Keratinocyte (primary cell): Measurements from ENCODE around the gene FARP1. TPM values are rescaled to one million over a fixed set of nuclear protein-coding genes. Genes with fewer than 3 reads are reported as not detected.

Experiments
- DNase-seq: peaks from one replicate; pipeline ENCODE4 v3.0.0-alpha.2; 2011; ENCODE audit warnings: low read depth, missing footprints, low spot score
- FAIRE-seq: peaks from 2 replicates; lab custom pipeline; 2011; peaks lifted over from hg19 to GRCh38; lab: Jason Lieb, UNC
- H2AFZ ChIP-seq: 2 replicates; pipeline ENCODE4 v1.6.0; 2012; ENCODE audit warnings: low read length, control low read depth, inconsistent platforms; ENCODE audit not compliant: control insufficient read depth
- H3K27ac ChIP-seq: 2 replicates; pipeline ENCODE4 v1.5.1; 2011; ENCODE audit warnings: low read length; ENCODE audit not compliant: control insufficient read depth, insufficient read depth
- H3K27me3 ChIP-seq: 3 replicates; pipeline ENCODE4 v1.6.0; 2011; ENCODE audit warnings: low read length; ENCODE audit not compliant: control insufficient read depth, insufficient read depth; ENCODE audit errors: extremely low read depth
- H3K36me3 ChIP-seq, 2 experiments: 2 replicates in 1 of 2; 3 replicates in 1 of 2; pipeline ENCODE4 v1.5.1; 2011; ENCODE audit warnings: low read length in 2 of 2, mild to moderate bottlenecking in 1 of 2; ENCODE audit not compliant: control insufficient read depth in 2 of 2, insufficient read depth in 2 of 2; ENCODE audit errors: extremely low read depth in 1 of 2
- H3K4me1 ChIP-seq: 3 replicates; pipeline ENCODE4 v1.5.1; 2011; ENCODE audit warnings: low read length; ENCODE audit not compliant: control insufficient read depth, insufficient read depth; ENCODE audit errors: extremely low read depth
- H3K4me2 ChIP-seq: 3 replicates; pipeline ENCODE4 v1.6.0; 2011; ENCODE audit warnings: low read depth, low read length; ENCODE audit not compliant: control insufficient read depth, insufficient read depth; ENCODE audit errors: extremely low read depth
- H3K4me3 ChIP-seq, 3 experiments: fragments of 200-600 bp in 1 of 3; sonication (generic) in 1 of 3; 2 replicates in 2 of 3; 3 replicates in 1 of 3; pipeline ENCODE4 v1.5.1; 2011 to 2016; ENCODE audit warnings: low read length in 3 of 3, mild to moderate bottlenecking in 3 of 3, control low read depth in 2 of 3, inconsistent platforms in 1 of 3, low read depth in 1 of 3, mixed read lengths in 1 of 3, mixed run types in 1 of 3, moderate library complexity in 1 of 3; ENCODE audit not compliant: control insufficient read depth in 2 of 3, insufficient read depth in 2 of 3; ENCODE audit errors: extremely low read depth in 1 of 3
- H3K79me2 ChIP-seq: 2 replicates; pipeline ENCODE4 v1.6.0; 2012; ENCODE audit warnings: low read length; ENCODE audit not compliant: control insufficient read depth, insufficient read depth
- H3K9ac ChIP-seq: 3 replicates; pipeline ENCODE4 v1.6.0; 2011; ENCODE audit warnings: low read length; ENCODE audit not compliant: control insufficient read depth, insufficient read depth; ENCODE audit errors: extremely low read depth
- H3K9me1 ChIP-seq: 3 replicates; pipeline ENCODE4 v1.6.0; 2011; ENCODE audit warnings: low read length; ENCODE audit not compliant: control insufficient read depth, insufficient read depth; ENCODE audit errors: extremely low read depth
- H3K9me3 ChIP-seq: 2 replicates; pipeline ENCODE4 v1.5.1; 2012; ENCODE audit warnings: low read depth, low read length; ENCODE audit not compliant: control insufficient read depth
- H4K20me1 ChIP-seq: 3 replicates; pipeline ENCODE4 v1.6.0; 2011; ENCODE audit warnings: low read length; ENCODE audit not compliant: control insufficient read depth, insufficient read depth; ENCODE audit errors: extremely low read depth
- CTCF ChIP-seq, 3 experiments: IDR thresholded peaks in 1 of 3; conservative IDR thresholded peaks in 1 of 3; optimal IDR thresholded peaks in 1 of 3; 2 replicates in 2 of 3; 3 replicates in 1 of 3; pipeline versions ENCODE3 to v1.5.1; 2011; ENCODE audit warnings: low read length in 3 of 3, mild to moderate bottlenecking in 3 of 3, moderate library complexity in 2 of 3, control low read depth in 1 of 3, inconsistent platforms in 1 of 3; ENCODE audit not compliant: insufficient read depth in 2 of 3; ENCODE audit errors: extremely low read depth in 1 of 3
- EZH2 ChIP-seq: IDR thresholded peaks from one replicate; pipeline ENCODE4 v1.6.1; 2012; ENCODE audit warnings: inconsistent platforms, mild to moderate bottlenecking, low read length, moderate library complexity
- dilution Hi-C: fragments of 300-500 bp; cut with MboI; formaldehyde crosslinking; loops from one replicate; pipeline ENCODE4 v1.7.0; 2020; ENCODE audit warnings: low sequenced_read_pairs; ENCODE audit not compliant: extremely low pct_ligation_motif_present
- polyA plus RNA-seq, 5 experiments: library from polyadenylated mRNA; depleted of rRNA in 3 of 5; stranded (reverse) in 3 of 5; stranded (forward) in 1 of 5; unstranded in 1 of 5; fragments of >200 nt; gene quantifications; 1 replicate in 1 of 5; 2 replicates in 3 of 5; 3 replicates in 1 of 5; pipeline versions ENCODE4 v1.2.1 to v1.2.3, GENCODE V29; 2011 to 2012; ENCODE audit warnings: missing spikeins in 2 of 5, low read depth in 1 of 5, low replicate concordance in 1 of 5

Gene FARP1
- polyA plus RNA-seq, 1 donor (not counting 4 experiments of a cell fraction or from before 2014, with no cell fraction given) = 10.3 TPM

- H3K4me3 ChIP-seq = no peak overlapping the region
These were observed 231.9 kb downstream of the FARP1 start for GRCh38 chr13:98374750-98375149.

GRCh38 chr13:98377635-98378378, 234.9 kb downstream of the FARP1 start:
- H3K36me3 ChIP-seq = no peaks in the 10 kb centered on the region

More at GRCh38 chr13:98374750-98375149, 231.9 kb downstream of the FARP1 start:
- no peak overlapping the region for H3K4me2 ChIP-seq
- no peak for TF ChIP-seq CTCF (optimal IDR thresholded peaks at IDR 0.05 in 1 of 3, IDR thresholded peaks at IDR 0.05 in 1 of 3, conservative IDR thresholded peaks at IDR 0.05 in 1 of 3; ENCODE audit: extremely low read depth in 1 of 3, insufficient read depth in 2 of 3, low read length in 3 of 3)
- no peak for TF ChIP-seq EZH2
- H4K20me1 ChIP-seq = no peaks in the 10 kb centered on the region
- no peaks in the 10 kb centered on the region for H3K9me3 ChIP-seq
- no peaks in the 10 kb centered on the region for H3K36me3 ChIP-seq
- no peaks in the 10 kb centered on the region for H3K4me1 ChIP-seq
- dilution Hi-C loops = no loop called here
- no peak overlapping the region for H2AFZ ChIP-seq
- H3K27ac ChIP-seq = no peak overlapping the region
- H3K79me2 ChIP-seq = no peaks in the 10 kb centered on the region
- no peaks in the 10 kb centered on the region for H3K9me1 ChIP-seq
- no peak for FAIRE-seq
- no peak for DNase-seq
- no peaks in the 10 kb centered on the region for H3K27me3 ChIP-seq
- H3K9ac ChIP-seq = no peak overlapping the region

More at GRCh38 chr13:98377635-98378378, 234.9 kb downstream of the FARP1 start:
- Histone ChIP-seq H3K4me3 (no peak overlapping the region), H3K27me3 (no peaks in the 10 kb centered on the region), H3K9me3 (no peaks in the 10 kb centered on the region), H2AFZ (no peak overlapping the region), H3K9me1 (no peaks in the 10 kb centered on the region), H3K27ac (no peak overlapping the region), H3K9ac (no peak overlapping the region), H3K79me2 (no peaks in the 10 kb centered on the region), H4K20me1 (no peaks in the 10 kb centered on the region), H3K4me2 (no peak overlapping the region), H3K4me1 (no peaks in the 10 kb centered on the region)
- no peak for FAIRE-seq
- DNase-seq = no peak
- TF ChIP-seq CTCF (optimal IDR thresholded peaks at IDR 0.05 in 1 of 3, IDR thresholded peaks at IDR 0.05 in 1 of 3, conservative IDR thresholded peaks at IDR 0.05 in 1 of 3; ENCODE audit: extremely low read depth in 1 of 3, insufficient read depth in 2 of 3, low read length in 3 of 3) (no peak), EZH2 (no peak)
- dilution Hi-C loops = no loop called here
